Prostate gland (tissue), 2 donors: ENCODE measurements around the gene CNKSR2.

Experiments
- CTCF ChIP-seq, 4 experiments: fragments of 200-600 bp in 2 of 4; fragments of 450-650 bp in 2 of 4; sonication (generic) in 2 of 4; IDR thresholded peaks; 1 replicate in 3 of 4; 2 replicates in 1 of 4; pipeline ENCODE4 v1.5.1; 2016 to 2019; ENCODE audit warnings: antibody characterized with exemption in 4 of 4, mild to moderate bottlenecking in 2 of 4, moderate library complexity in 2 of 4
- POLR2A ChIP-seq: fragments of 450-650 bp; IDR thresholded peaks from one replicate; pipeline ENCODE4 v1.6.1; 2016; ENCODE audit warnings: antibody characterized with exemption, mild to moderate bottlenecking

GRCh38 chrX:21376636-21377035 lies 2.4 kb downstream of the CNKSR2 start:
- TF ChIP-seq CTCF (IDR thresholded peaks at IDR 0.05) (no peak), POLR2A (no peak)
